Liver (tissue), 9 donors: Measurements from ENCODE around the gene CHI3L2. TPM values are rescaled to one million over a fixed set of nuclear protein-coding genes. Genes with fewer than 3 reads are reported as not detected.

Experiments used
- DNase-seq: peaks from one replicate; pipeline ENCODE4 v3.0.0-alpha.2; 2017; ENCODE audit warnings: low spot score
- H3K27ac ChIP-seq, 2 donors: one replicate each; pipeline ENCODE4 v1.7.0; 2013; ENCODE audit warnings: inconsistent platforms in 2 of 2, low read length in 2 of 2, control low read depth in 1 of 2, low read depth in 1 of 2, mild to moderate bottlenecking in 1 of 2
- H3K27me3 ChIP-seq, 4 donors: one replicate each; pipeline versions ENCODE4 v1.6.1 to v1.7.0; 2013; ENCODE audit warnings: low read length in 3 of 4, inconsistent platforms in 1 of 4, mild to moderate bottlenecking in 1 of 4, moderate library complexity in 1 of 4; ENCODE audit not compliant: control insufficient read depth in 4 of 4, insufficient read depth in 4 of 4
- H3K36me3 ChIP-seq, 4 donors: one replicate each; pipeline versions ENCODE4 v1.6.1 to v1.7.0; 2013; ENCODE audit warnings: low read length in 3 of 4, mild to moderate bottlenecking in 3 of 4, low read depth in 1 of 4, moderate library complexity in 1 of 4; ENCODE audit not compliant: control insufficient read depth in 4 of 4, insufficient read depth in 3 of 4
- H3K4me1 ChIP-seq, 4 donors: one replicate each; pipeline versions ENCODE4 v1.6.1 to v1.7.0; 2013; ENCODE audit warnings: low read length in 3 of 4, mild to moderate bottlenecking in 3 of 4, moderate library complexity in 1 of 4; ENCODE audit not compliant: control insufficient read depth in 4 of 4, insufficient read depth in 4 of 4
- H3K4me3 ChIP-seq, 3 donors: one replicate each; pipeline versions ENCODE4 v1.6.1 to v1.7.0; 2013; ENCODE audit warnings: low read length in 3 of 3, control low read depth in 1 of 3, low read depth in 1 of 3, mild to moderate bottlenecking in 1 of 3
- H3K9ac ChIP-seq, 2 donors: one replicate each; pipeline ENCODE4 v1.7.0; 2013; ENCODE audit warnings: low read length in 2 of 2, mild to moderate bottlenecking in 2 of 2, moderate library complexity in 2 of 2, control low read depth in 1 of 2, low read depth in 1 of 2
- H3K9me3 ChIP-seq, 4 donors: one replicate each; pipeline versions ENCODE4 v1.6.1 to v1.7.0; 2013; ENCODE audit warnings: low read length in 3 of 4; ENCODE audit not compliant: control insufficient read depth in 4 of 4
- EGR1 ChIP-seq, 2 donors: IDR thresholded peaks; 2 replicates each; pipeline ENCODE4 v1.6.1; 2016 to 2018; ENCODE audit warnings: antibody characterized with exemption in 2 of 2, low read depth in 2 of 2
- FOXA1 ChIP-seq: IDR thresholded peaks from 2 replicates; pipeline ENCODE4 v1.6.1; 2016; ENCODE audit warnings: antibody characterized with exemption
- FOXA2 ChIP-seq: IDR thresholded peaks from 2 replicates; pipeline ENCODE4 v1.6.1; 2016; ENCODE audit warnings: antibody characterized with exemption
- GABPA ChIP-seq, 2 donors: IDR thresholded peaks in 1 of 2; conservative IDR thresholded peaks in 1 of 2; 2 replicates each; pipeline ENCODE4 v1.6.1; 2016; ENCODE audit warnings: antibody characterized with exemption in 2 of 2, mild to moderate bottlenecking in 1 of 2, moderate library complexity in 1 of 2
- HNF4A ChIP-seq, 2 donors: conservative IDR thresholded peaks; 2 replicates each; pipeline ENCODE4 v1.6.1; 2016; ENCODE audit warnings: antibody characterized with exemption in 2 of 2, mild to moderate bottlenecking in 2 of 2
- HNF4G ChIP-seq: IDR thresholded peaks from 2 replicates; pipeline ENCODE4 v1.6.1; 2016; ENCODE audit warnings: antibody characterized with exemption
- JUND ChIP-seq, 2 donors: IDR thresholded peaks; 2 replicates each; pipeline ENCODE4 v1.6.1; 2016; ENCODE audit warnings: antibody characterized with exemption in 2 of 2
- NR2F2 ChIP-seq: IDR thresholded peaks from 2 replicates; pipeline ENCODE4 v1.6.1; 2016; ENCODE audit warnings: antibody characterized with exemption
- RAD21 ChIP-seq, 2 donors: IDR thresholded peaks; 2 replicates each; pipeline ENCODE4 v1.6.1; 2016; ENCODE audit warnings: antibody characterized with exemption in 2 of 2, mild to moderate bottlenecking in 2 of 2
- SP1 ChIP-seq: IDR thresholded peaks from 2 replicates; pipeline ENCODE4 v1.6.1; 2018; ENCODE audit warnings: antibody characterized with exemption, mild to moderate bottlenecking
- TAF1 ChIP-seq: conservative IDR thresholded peaks from 2 replicates; pipeline ENCODE4 v1.6.1; 2016; ENCODE audit warnings: antibody characterized with exemption, mild to moderate bottlenecking
- YY1 ChIP-seq: IDR thresholded peaks from 2 replicates; pipeline ENCODE4 v1.6.1; 2016; ENCODE audit warnings: antibody characterized with exemption, mild to moderate bottlenecking
- WGBS: extraction: QIAGEN DNeasy Blood & Tissue Kit; methylation state at CpG from one replicate; pipeline ENCODE4 v1.1.7; 2013; 5-methylcytosine and 5-hydroxymethylcytosine counted together
- polyA plus RNA-seq, 2 donors: library from polyadenylated mRNA; stranded (reverse) in 1 of 2; unstranded in 1 of 2; fragments of 200-250 nt in 1 of 2; fragments of >200 nt in 1 of 2; fragmentation: Nextera tagmentation in 1 of 2; extraction: Ambion mirVana in 1 of 2; gene quantifications; one replicate each; pipeline versions ENCODE4 v1.2.1 to v1.2.3, GENCODE V29; 2013 to 2015
- total RNA-seq, 2 donors: library from RNA; depleted of rRNA; stranded (reverse); fragments of >200 nt; gene quantifications; one replicate each; pipeline ENCODE4 v1.2.3, GENCODE V29; 2014
- TF ChIP-seq, protein P1 (sequence below): fragments of 150-350 bp; IDR thresholded peaks from 2 replicates; pipeline ENCODE4 v1.5.1; 2017; ENCODE audit warnings: improper control_type of control experiment, low read depth, low read length; ENCODE audit not compliant: missing input control
- TF ChIP-seq, protein P2 (sequence below): IDR thresholded peaks from 2 replicates; pipeline ENCODE4 v1.6.1; 2016; ENCODE audit warnings: antibody characterized with exemption
- TF ChIP-seq, protein P3 (sequence below): IDR thresholded peaks from 2 replicates; pipeline ENCODE4 v1.6.1; 2016; ENCODE audit warnings: antibody characterized with exemption, mild to moderate bottlenecking
- TF ChIP-seq, protein P4 (sequence below): IDR thresholded peaks from 2 replicates; pipeline ENCODE4 v1.6.1; 2016; ENCODE audit warnings: antibody characterized with exemption
- donor health status: healthy.
- donor health status: healthy.
- donor health status: healthy.
- donor health status: healthy.
- donor health status: healthy.

CHI3L2 gene
- total and polyA plus RNA-seq, 4 donors = 0.07 to 0.32 (median 0.24) TPM

DNA sequence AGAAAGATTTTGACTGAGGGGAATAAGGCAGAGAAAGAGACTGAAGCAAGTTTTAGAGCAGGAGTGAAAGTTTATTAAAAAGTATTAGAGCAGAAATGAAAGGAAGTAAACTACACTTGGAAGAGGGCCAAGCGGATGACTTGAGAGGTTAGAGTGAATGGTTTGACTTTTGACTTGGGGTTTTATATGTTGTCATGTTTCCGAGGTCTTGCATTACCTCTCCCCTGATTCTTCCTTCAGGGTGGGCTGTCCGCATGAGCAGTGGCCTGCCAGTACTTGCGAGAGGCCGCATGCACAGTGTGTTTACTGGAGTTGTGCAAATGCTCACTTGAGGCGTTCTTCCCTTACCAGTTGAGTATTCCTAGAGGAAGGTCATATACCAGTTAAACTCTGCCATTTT lies 14.1 kb upstream of the CHI3L2 start:
- Histone ChIP-seq H3K4me3 (no peak overlapping the region), H3K9me3 (no peaks in the 10 kb centered on the region), H3K9ac (no peak overlapping the region), H3K27ac (no peak overlapping the region), H3K4me1 (peaks cover 0 to 1% (median 0%) of the 10 kb centered on the region in 4 donors), H3K27me3 (no peaks in the 10 kb centered on the region), H3K36me3 (no peaks in the 10 kb centered on the region)
- no peak for DNase-seq
- WGBS = 89% methylated on average over 6 of the region's 6 CpGs
- TF ChIP-seq HNF4A (conservative IDR thresholded peaks at IDR 0.05) (no peak), NR2F2 (no peak), TAF1 (no peak), JUND (IDR thresholded peaks at IDR 0.05) (no peak), RAD21 (IDR thresholded peaks at IDR 0.05) (no peak), SP1 (no peak), FOXA1 (no peak), YY1 (no peak), EGR1 (IDR thresholded peaks at IDR 0.05; ENCODE audit: low read depth in 2 of 2) (no peak), HNF4G (no peak), GABPA (IDR thresholded peaks at IDR 0.05 in 1 of 2, conservative IDR thresholded peaks at IDR 0.05 in 1 of 2) (no peak)
- TF ChIP-seq, protein P1, sequence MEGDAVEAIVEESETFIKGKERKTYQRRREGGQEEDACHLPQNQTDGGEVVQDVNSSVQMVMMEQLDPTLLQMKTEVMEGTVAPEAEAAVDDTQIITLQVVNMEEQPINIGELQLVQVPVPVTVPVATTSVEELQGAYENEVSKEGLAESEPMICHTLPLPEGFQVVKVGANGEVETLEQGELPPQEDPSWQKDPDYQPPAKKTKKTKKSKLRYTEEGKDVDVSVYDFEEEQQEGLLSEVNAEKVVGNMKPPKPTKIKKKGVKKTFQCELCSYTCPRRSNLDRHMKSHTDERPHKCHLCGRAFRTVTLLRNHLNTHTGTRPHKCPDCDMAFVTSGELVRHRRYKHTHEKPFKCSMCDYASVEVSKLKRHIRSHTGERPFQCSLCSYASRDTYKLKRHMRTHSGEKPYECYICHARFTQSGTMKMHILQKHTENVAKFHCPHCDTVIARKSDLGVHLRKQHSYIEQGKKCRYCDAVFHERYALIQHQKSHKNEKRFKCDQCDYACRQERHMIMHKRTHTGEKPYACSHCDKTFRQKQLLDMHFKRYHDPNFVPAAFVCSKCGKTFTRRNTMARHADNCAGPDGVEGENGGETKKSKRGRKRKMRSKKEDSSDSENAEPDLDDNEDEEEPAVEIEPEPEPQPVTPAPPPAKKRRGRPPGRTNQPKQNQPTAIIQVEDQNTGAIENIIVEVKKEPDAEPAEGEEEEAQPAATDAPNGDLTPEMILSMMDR = no peak
- TF ChIP-seq, protein P2, sequence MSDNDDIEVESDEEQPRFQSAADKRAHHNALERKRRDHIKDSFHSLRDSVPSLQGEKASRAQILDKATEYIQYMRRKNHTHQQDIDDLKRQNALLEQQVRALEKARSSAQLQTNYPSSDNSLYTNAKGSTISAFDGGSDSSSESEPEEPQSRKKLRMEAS = no peak
- TF ChIP-seq, protein P3, sequence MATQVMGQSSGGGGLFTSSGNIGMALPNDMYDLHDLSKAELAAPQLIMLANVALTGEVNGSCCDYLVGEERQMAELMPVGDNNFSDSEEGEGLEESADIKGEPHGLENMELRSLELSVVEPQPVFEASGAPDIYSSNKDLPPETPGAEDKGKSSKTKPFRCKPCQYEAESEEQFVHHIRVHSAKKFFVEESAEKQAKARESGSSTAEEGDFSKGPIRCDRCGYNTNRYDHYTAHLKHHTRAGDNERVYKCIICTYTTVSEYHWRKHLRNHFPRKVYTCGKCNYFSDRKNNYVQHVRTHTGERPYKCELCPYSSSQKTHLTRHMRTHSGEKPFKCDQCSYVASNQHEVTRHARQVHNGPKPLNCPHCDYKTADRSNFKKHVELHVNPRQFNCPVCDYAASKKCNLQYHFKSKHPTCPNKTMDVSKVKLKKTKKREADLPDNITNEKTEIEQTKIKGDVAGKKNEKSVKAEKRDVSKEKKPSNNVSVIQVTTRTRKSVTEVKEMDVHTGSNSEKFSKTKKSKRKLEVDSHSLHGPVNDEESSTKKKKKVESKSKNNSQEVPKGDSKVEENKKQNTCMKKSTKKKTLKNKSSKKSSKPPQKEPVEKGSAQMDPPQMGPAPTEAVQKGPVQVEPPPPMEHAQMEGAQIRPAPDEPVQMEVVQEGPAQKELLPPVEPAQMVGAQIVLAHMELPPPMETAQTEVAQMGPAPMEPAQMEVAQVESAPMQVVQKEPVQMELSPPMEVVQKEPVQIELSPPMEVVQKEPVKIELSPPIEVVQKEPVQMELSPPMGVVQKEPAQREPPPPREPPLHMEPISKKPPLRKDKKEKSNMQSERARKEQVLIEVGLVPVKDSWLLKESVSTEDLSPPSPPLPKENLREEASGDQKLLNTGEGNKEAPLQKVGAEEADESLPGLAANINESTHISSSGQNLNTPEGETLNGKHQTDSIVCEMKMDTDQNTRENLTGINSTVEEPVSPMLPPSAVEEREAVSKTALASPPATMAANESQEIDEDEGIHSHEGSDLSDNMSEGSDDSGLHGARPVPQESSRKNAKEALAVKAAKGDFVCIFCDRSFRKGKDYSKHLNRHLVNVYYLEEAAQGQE = no peak
- TF ChIP-seq, protein P4, sequence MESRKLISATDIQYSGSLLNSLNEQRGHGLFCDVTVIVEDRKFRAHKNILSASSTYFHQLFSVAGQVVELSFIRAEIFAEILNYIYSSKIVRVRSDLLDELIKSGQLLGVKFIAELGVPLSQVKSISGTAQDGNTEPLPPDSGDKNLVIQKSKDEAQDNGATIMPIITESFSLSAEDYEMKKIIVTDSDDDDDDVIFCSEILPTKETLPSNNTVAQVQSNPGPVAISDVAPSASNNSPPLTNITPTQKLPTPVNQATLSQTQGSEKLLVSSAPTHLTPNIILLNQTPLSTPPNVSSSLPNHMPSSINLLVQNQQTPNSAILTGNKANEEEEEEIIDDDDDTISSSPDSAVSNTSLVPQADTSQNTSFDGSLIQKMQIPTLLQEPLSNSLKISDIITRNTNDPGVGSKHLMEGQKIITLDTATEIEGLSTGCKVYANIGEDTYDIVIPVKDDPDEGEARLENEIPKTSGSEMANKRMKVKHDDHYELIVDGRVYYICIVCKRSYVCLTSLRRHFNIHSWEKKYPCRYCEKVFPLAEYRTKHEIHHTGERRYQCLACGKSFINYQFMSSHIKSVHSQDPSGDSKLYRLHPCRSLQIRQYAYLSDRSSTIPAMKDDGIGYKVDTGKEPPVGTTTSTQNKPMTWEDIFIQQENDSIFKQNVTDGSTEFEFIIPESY = no peak

DNA sequence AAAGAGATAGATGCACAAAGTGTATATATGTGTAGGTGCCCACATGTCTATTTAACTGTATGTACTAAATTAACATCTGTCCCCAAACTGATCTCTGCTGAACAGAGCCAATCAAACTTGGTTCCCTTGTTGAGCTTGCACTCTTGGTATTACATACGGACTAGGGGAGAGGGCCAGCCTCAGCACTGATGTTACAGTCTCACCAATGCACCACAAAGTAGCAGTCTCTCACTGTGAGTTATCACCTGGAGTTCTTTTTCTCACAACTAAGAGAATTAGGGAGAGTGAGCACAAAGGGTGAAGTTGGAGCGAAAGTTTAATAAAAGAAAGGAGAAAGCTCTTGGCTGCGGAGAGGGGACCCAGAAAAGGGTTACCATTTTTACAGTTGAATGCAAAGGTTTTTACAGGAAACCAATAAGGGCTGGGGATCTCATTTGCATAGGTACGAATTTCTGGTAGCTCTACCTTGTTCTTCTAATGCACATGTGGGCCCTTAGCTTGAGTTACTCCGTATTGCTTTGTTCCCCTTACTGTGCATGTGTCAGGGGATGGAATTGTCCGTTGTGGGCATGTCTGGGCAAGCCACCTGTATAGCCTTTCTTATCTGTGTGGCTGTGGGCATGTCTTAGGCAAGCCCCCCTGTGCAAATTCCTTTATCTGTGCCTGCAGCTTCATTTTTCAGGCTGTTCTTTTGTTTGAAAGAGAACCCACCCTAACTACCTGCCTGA lies 13.3 kb upstream of the CHI3L2 start:
- Histone ChIP-seq H3K27me3 (no peaks in the 10 kb centered on the region), H3K27ac (no peak overlapping the region), H3K36me3 (no peaks in the 10 kb centered on the region), H3K4me3 (no peak overlapping the region), H3K9me3 (no peaks in the 10 kb centered on the region), H3K4me1 (peaks cover 0 to 1% (median 0%) of the 10 kb centered on the region in 4 donors), H3K9ac (no peak overlapping the region)
- no peak for DNase-seq
- 89% methylated on average over 6 of the region's 6 CpGs for WGBS
- no peak for TF ChIP-seq NR2F2
- TF ChIP-seq RAD21 (IDR thresholded peaks at IDR 0.05) = no peak
- TF ChIP-seq, protein P4 = no peak
- TF ChIP-seq JUND (IDR thresholded peaks at IDR 0.05) = no peak
- TF ChIP-seq, protein P1 = no peak
- no peak for TF ChIP-seq GABPA (IDR thresholded peaks at IDR 0.05 in 1 of 2, conservative IDR thresholded peaks at IDR 0.05 in 1 of 2)
- TF ChIP-seq FOXA2 = no peak
